ENCODE results near the gene DOK5. TPM values are rescaled to one million over a fixed set of nuclear protein-coding genes. Genes with fewer than 3 reads are reported as not detected.

DOK5 gene
- total and polyA plus RNA-seq, 2 of the 4 experiments (the other 2 are of a cell fraction): 2.8 to 3.9 TPM

- H4K5ac ChIP-seq (ENCODE audit: low read depth, low read length): no peak overlapping the region
- H4K20me1 ChIP-seq (ENCODE audit: insufficient read depth, low read length): no peaks in the 10 kb centered on the region
- H3K4me2 ChIP-seq (ENCODE audit: low read depth, low read length): no peak overlapping the region
- H3K9me3 ChIP-seq (ENCODE audit: control insufficient read depth, insufficient read depth, low read length): no peaks in the 10 kb centered on the region
- H4K8ac ChIP-seq (ENCODE audit: low read depth in 2 of 2, low read length in 2 of 2): no peak overlapping the region
- H4K91ac ChIP-seq (ENCODE audit: insufficient read depth, low read depth, low read length): no peak overlapping the region
- ATAC-seq (ENCODE audit: low read depth): no peak
- intact Hi-C loops (cut with micrococcal nuclease) (no loop called here), dilution Hi-C loops (cut with HindIII; ENCODE audit: low sequenced_read_pairs, unreplicated experiment) (no loop called here), in situ Hi-C loops (cut with MboI; ENCODE audit: low sequenced_read_pairs) (no loop called here)
- no peak overlapping the region for H2BK20ac ChIP-seq (ENCODE audit: low read depth, low read length)
- H2BK15ac ChIP-seq (ENCODE audit: low read depth, low read length): no peak overlapping the region
- no peak overlapping the region for H2BK5ac ChIP-seq (ENCODE audit: low read depth, low read length, poor library complexity, severe bottlenecking)
- CTCF ChIA-PET: no interaction called here
- H3K56ac ChIP-seq (ENCODE audit: extremely low read depth, insufficient read depth, low read length): no peak overlapping the region
- no peaks in the 10 kb centered on the region for H3K79me1 ChIP-seq (ENCODE audit: low read depth in 1 of 2, low read length in 2 of 2)
- H3K27ac ChIP-seq (ENCODE audit: insufficient read depth, low read length): no peak overlapping the region
- no peak overlapping the region for H3K14ac ChIP-seq (replicated peaks; ENCODE audit: low read depth, low read length)
- WGBS, 2 experiments (ENCODE audit: extremely low coverage in 2 of 2, insufficient read length in 1 of 2): no CpG with 5 or more reads among the region's 3 CpGs
- H3K9ac ChIP-seq (ENCODE audit: low read depth, low read length): no peak overlapping the region
- H2BK120ac ChIP-seq (ENCODE audit: low read depth, low read length): no peak overlapping the region
- TF ChIP-seq RCOR1 (IDR thresholded peaks at IDR 0.05; ENCODE audit: insufficient replicate concordance, low read length): no peak
- TF ChIP-seq NFE2L2 (IDR thresholded peaks at IDR 0.05; ENCODE audit: low read depth, low read length): no peak
- no peak for TF ChIP-seq CHD1 (IDR thresholded peaks at IDR 0.05; ENCODE audit: low read depth, low read length)
- no peak for TF ChIP-seq MAZ (IDR thresholded peaks at IDR 0.05; ENCODE audit: borderline replicate concordance, low read depth, low read length)
- no peak for TF ChIP-seq FOS (IDR thresholded peaks at IDR 0.05; ENCODE audit: low read depth, low read length)
- TF ChIP-seq RAD21 (IDR thresholded peaks at IDR 0.05; ENCODE audit: low read length): no peak
- no peak for TF ChIP-seq CTCF (conservative IDR thresholded peaks at IDR 0.05; ENCODE audit: low read depth, low read length)
- no peak for TF ChIP-seq BHLHE40 (IDR thresholded peaks at IDR 0.05; ENCODE audit: low read depth, low read length)
- TF ChIP-seq POLR2A (IDR thresholded peaks at IDR 0.05; ENCODE audit: low read depth, low read length): no peak
- TF ChIP-seq RFX5 (IDR thresholded peaks at IDR 0.05; ENCODE audit: low read depth, low read length): no peak
- TF ChIP-seq USF2 (IDR thresholded peaks at IDR 0.05; ENCODE audit: low read depth, low read length): no peak
- no peak overlapping the region for H3K4ac ChIP-seq (ENCODE audit: low read depth, low read length)
- POLR2A ChIA-PET (ENCODE audit: unreplicated experiment): no interaction called here
- no peak overlapping the region for H2AK9ac ChIP-seq (replicated peaks; ENCODE audit: low read depth, low read length, poor library complexity)
- H3K36me3 ChIP-seq (ENCODE audit: control insufficient read depth, insufficient read depth, low read length): no peaks in the 10 kb centered on the region
- no peaks in the 10 kb centered on the region; the same call in 1 of the 2 replicates for H3K27me3 ChIP-seq (ENCODE audit: control insufficient read depth, insufficient read depth, low read length)
- H2AFZ ChIP-seq (replicated peaks; ENCODE audit: low read length, poor library complexity): no peak overlapping the region
- H2AK5ac ChIP-seq (ENCODE audit: low read depth, low read length): no peak overlapping the region
- no peak overlapping the region for H3K23ac ChIP-seq (ENCODE audit: low read depth, low read length)
- H3K4me3 ChIP-seq (ENCODE audit: insufficient read depth, low read depth, low read length): no peak overlapping the region
- BruUV-seq (replicated peaks): no TSS peak
- H3K4me1 ChIP-seq (ENCODE audit: control insufficient read depth, insufficient read depth, low read length): no peaks in the 10 kb centered on the region
- no peaks in the 10 kb centered on the region for H3K9me1 ChIP-seq (ENCODE audit: insufficient read depth, low read length)
- no peak overlapping the region for H3K18ac ChIP-seq (ENCODE audit: low read depth, low read length)
- DNase-seq: no peak
Observed at GRCh38 chr20:54435015-54435414, 40.4 kb upstream of the DOK5 start.
